HG02623 (cell line): ENCODE data around the gene ALK.
A peak's percentile ranks its signal among the peaks of the same experiment; 100 is the strongest.

Source experiments
- ATAC-seq: cut with Tn5 transposase; IDR thresholded peaks from one replicate; pipeline ENCODE4 v1.9.1; 2021; ENCODE audit warnings: moderate library complexity; ENCODE audit not compliant: unreplicated experiment

Gene ALK

GRCh38 chr2:29583548-29584156, 337.7 kb downstream of the ALK start:
- no peak for ATAC-seq

GRCh38 chr2:29583104-29583503, 338.3 kb downstream of the ALK start:
- peak; percentile 57 for ATAC-seq

- ATAC-seq, result no peak
These were observed 339.3 kb downstream of the ALK start for GRCh38 chr2:29582062-29582461.

GRCh38 chr2:29580223-29580622, 341.2 kb downstream of the ALK start:
- ATAC-seq, result no peak

GRCh38 chr2:29579495-29580169, 341.8 kb downstream of the ALK start:
- no peak for ATAC-seq

GRCh38 chr2:29578084-29578598, 343.2 kb downstream of the ALK start:
- ATAC-seq, result no peak

GRCh38 chr2:29576231-29576630, 345.2 kb downstream of the ALK start:
- ATAC-seq, result no peak

- no peak for ATAC-seq
These were observed 346.0 kb downstream of the ALK start for GRCh38 chr2:29575370-29575890.

GRCh38 chr2:29573612-29574011, 347.8 kb downstream of the ALK start:
- no peak for ATAC-seq

GRCh38 chr2:29573147-29573546, 348.2 kb downstream of the ALK start:
- no peak for ATAC-seq

- ATAC-seq, result no peak
These were observed 350.8 kb downstream of the ALK start for GRCh38 chr2:29570539-29570938.

- no peak for ATAC-seq
These were observed 353.4 kb downstream of the ALK start for GRCh38 chr2:29567906-29568520.

GRCh38 chr2:29563697-29564096, 357.7 kb downstream of the ALK start:
- no peak for ATAC-seq

- ATAC-seq, result no peak
These were observed 358.5 kb downstream of the ALK start for GRCh38 chr2:29562896-29563295.

GRCh38 chr2:29562319-29562718, 359.1 kb downstream of the ALK start:
- no peak for ATAC-seq

- no peak for ATAC-seq
These were observed 359.8 kb downstream of the ALK start for GRCh38 chr2:29561628-29562027.

GRCh38 chr2:29561181-29561580, 360.2 kb downstream of the ALK start:
- no peak for ATAC-seq

GRCh38 chr2:29560566-29560965, 360.8 kb downstream of the ALK start:
- ATAC-seq, result no peak

GRCh38 chr2:29560030-29560429, 361.4 kb downstream of the ALK start:
- no peak for ATAC-seq

- ATAC-seq, result no peak
These were observed 361.8 kb downstream of the ALK start for GRCh38 chr2:29559578-29559977.

- no peak for ATAC-seq
These were observed 363.3 kb downstream of the ALK start for GRCh38 chr2:29558097-29558496.

GRCh38 chr2:29557268-29557667, 364.1 kb downstream of the ALK start:
- ATAC-seq, result no peak
